BJ (cell line): ENCODE results near the gene CCDC9B. TPM values are rescaled to one million over a fixed set of nuclear protein-coding genes. Genes with fewer than 3 reads are reported as not detected.

Experiments used
- CTCF ChIA-PET: fragments of 350-600 bp; formaldehyde crosslinking; extraction: SDS; loops from one replicate; lab custom pipeline; 2021; ENCODE audit warnings: antibody characterized with exemption, inconsistent platforms; lab: Yijun Ruan, JAX
- POLR2A ChIA-PET: fragments of 300-600 bp; sonication (Branson Sonifier 250); formaldehyde crosslinking; extraction: SDS; loops from one replicate; lab custom pipeline; 2021; ENCODE audit warnings: antibody characterized with exemption; lab: Charles Lee
- DNase-seq: peaks from one replicate; pipeline ENCODE4 v3.0.0-alpha.2; 2011; ENCODE audit warnings: low read depth
- H3K27me3 ChIP-seq: 2 replicates; pipeline ENCODE4 v1.6.0; 2011; ENCODE audit warnings: low read length; ENCODE audit not compliant: control insufficient read depth, insufficient read depth
- H3K36me3 ChIP-seq: 2 replicates; pipeline ENCODE4 v1.5.1; 2011; ENCODE audit warnings: low read length; ENCODE audit not compliant: control insufficient read depth, insufficient read depth
- H3K4me3 ChIP-seq: 2 replicates; pipeline ENCODE4 v1.5.1; 2011; ENCODE audit warnings: low read depth, mild to moderate bottlenecking, control low read depth, low read length
- CTCF ChIP-seq: IDR thresholded peaks from 2 replicates; pipeline ENCODE4 v1.5.1; 2011; ENCODE audit warnings: low read depth, mild to moderate bottlenecking, control low read depth, inconsistent platforms, low read length, moderate library complexity; ENCODE audit not compliant: insufficient read depth
- polyA plus RNA-seq: library from polyadenylated mRNA; depleted of rRNA; stranded (reverse); fragments of >200 nt; gene quantifications from 2 replicates; pipeline ENCODE4 v1.2.3, GENCODE V29; 2011

CCDC9B gene
- polyA plus RNA-seq, 1 experiment, result 5.0 TPM

GRCh38 chr15:40331026-40331425 lies 9.7 kb downstream of the CCDC9B start:
- Histone ChIP-seq H3K27me3 (no peaks in the 10 kb centered on the region), H3K36me3 (peaks cover 6% of the 10 kb centered on the region), H3K4me3 (no peak overlapping the region)
- POLR2A ChIA-PET, result interaction anchor here (0.9 kb wide), 1 partner anchor 16 kb away, joined by 3 read pairs; no protein-coding TSS in a partner anchor
- TF ChIP-seq CTCF, result no peak
- CTCF ChIA-PET, result interaction anchor here (1.4 to 6.6 kb wide), 2 partner anchors 7 to 52 kb away, joined by 3 to 108 read pairs; partner anchors contain the start of gene CCDC9B
- no peak for DNase-seq

- no peak for DNase-seq
- no peak overlapping the region for H3K4me3 ChIP-seq
- POLR2A ChIA-PET, result interaction anchor here (0.9 kb wide), 1 partner anchor 16 kb away, joined by 3 read pairs; no protein-coding TSS in a partner anchor
Measured at GRCh38 chr15:40330368-40330836, 10.3 kb downstream of the CCDC9B start.

GRCh38 chr15:40329804-40330203 lies 10.9 kb downstream of the CCDC9B start:
- DNase-seq, result no peak
- ChIA-PET POLR2A (no interaction called here), CTCF (interaction anchor here (1.8 to 6.6 kb wide), 3 partner anchors 9 to 50 kb away, joined by 9 to 108 read pairs (median 48); partner anchors contain the start of gene CCDC9B)
- H3K36me3 ChIP-seq, result no peaks in the 10 kb centered on the region; the same call in 1 of the 2 replicates
- TF ChIP-seq CTCF, result no peak
- H3K27me3 ChIP-seq, result no peaks in the 10 kb centered on the region
- no peak overlapping the region for H3K4me3 ChIP-seq

More at GRCh38 chr15:40330368-40330836, 10.3 kb downstream of the CCDC9B start:
- no peaks in the 10 kb centered on the region for H3K27me3 ChIP-seq
- no peak for TF ChIP-seq CTCF
- H3K36me3 ChIP-seq, result peaks cover 4% of the 10 kb centered on the region
- CTCF ChIA-PET, result interaction anchor here (6.2 to 6.6 kb wide), 2 partner anchors 8 to 14 kb away, joined by 48 to 108 read pairs; partner anchors contain the start of gene CCDC9B

GRCh38 chr15:40328751-40329150 lies 12.0 kb downstream of the CCDC9B start:
- no peaks in the 10 kb centered on the region for H3K27me3 ChIP-seq
- ChIA-PET POLR2A (interaction anchor here (0.6 to 2.0 kb wide), 4 partner anchors 11 to 213 kb away, joined by 3 to 23 read pairs (median 10); no protein-coding TSS in a partner anchor), CTCF (interaction anchor here (0.8 to 6.6 kb wide), 8 partner anchors 9 to 112 kb away, joined by 3 to 108 read pairs (median 4); partner anchors contain the start of gene CCDC9B)
- no peak for DNase-seq
- H3K36me3 ChIP-seq, result no peaks in the 10 kb centered on the region; the same call in 1 of the 2 replicates
- TF ChIP-seq CTCF, result no peak
- no peak overlapping the region for H3K4me3 ChIP-seq

GRCh38 chr15:40328176-40328575 lies 12.6 kb downstream of the CCDC9B start:
- ChIA-PET CTCF (interaction anchor here (0.8 to 6.6 kb wide), 9 partner anchors 8 to 112 kb away, joined by 3 to 108 read pairs (median 5); partner anchors contain the start of genes BAHD1 and CCDC9B), POLR2A (interaction anchor here (0.6 to 2.0 kb wide), 2 partner anchors 11 to 69 kb away, joined by 17 to 23 read pairs; no protein-coding TSS in a partner anchor)
- Histone ChIP-seq H3K36me3 (no peaks in the 10 kb centered on the region; the same call in 1 of the 2 replicates), H3K27me3 (no peaks in the 10 kb centered on the region), H3K4me3 (no peak overlapping the region)
- TF ChIP-seq CTCF, result no peak
- no peak for DNase-seq
